OCI-LY7 (cell line): ENCODE measurements around the gene AFDN.

Source experiments
- EZH2phosphoT487 ChIP-seq: fragments of 200-600 bp; sonication (generic); IDR thresholded peaks from 2 replicates; pipeline ENCODE4 v1.6.1; 2018; ENCODE audit warnings: low read depth, borderline replicate concordance, mild to moderate bottlenecking, mixed run types, antibody characterized with exemption, low read length, moderate library complexity, mixed read lengths
- TF ChIP-seq, protein P1 (sequence below): fragments of 200-600 bp; sonication (generic); conservative IDR thresholded peaks from 2 replicates; pipeline ENCODE4 v1.5.1; 2014; ENCODE audit warnings: mild to moderate bottlenecking, antibody characterized with exemption, low read length, moderate library complexity, mixed read lengths

DNA sequence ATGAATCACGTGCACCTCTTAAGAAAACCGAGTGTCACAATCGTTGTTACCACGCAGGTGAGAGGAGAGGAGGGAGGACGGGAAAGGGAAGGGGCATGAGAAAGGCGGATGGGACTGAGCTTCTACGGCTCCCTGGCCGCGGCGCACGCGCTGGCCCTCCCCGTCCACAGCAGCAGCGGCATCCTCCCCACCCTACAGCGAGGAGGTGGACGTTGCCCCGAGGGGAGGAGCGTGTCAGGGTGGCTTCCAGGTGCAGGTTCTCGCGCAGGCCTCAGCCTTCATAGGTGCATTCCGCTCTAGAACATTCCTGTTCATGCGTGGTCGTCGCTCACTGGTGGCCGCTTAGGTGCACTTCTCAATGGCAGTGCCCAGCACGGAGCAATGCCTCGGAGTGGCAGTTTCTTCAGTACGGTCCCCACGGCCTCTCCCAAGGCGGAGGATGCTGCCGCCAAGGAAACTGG lies 29.7 kb upstream of the AFDN start:
- TF ChIP-seq, protein P1, sequence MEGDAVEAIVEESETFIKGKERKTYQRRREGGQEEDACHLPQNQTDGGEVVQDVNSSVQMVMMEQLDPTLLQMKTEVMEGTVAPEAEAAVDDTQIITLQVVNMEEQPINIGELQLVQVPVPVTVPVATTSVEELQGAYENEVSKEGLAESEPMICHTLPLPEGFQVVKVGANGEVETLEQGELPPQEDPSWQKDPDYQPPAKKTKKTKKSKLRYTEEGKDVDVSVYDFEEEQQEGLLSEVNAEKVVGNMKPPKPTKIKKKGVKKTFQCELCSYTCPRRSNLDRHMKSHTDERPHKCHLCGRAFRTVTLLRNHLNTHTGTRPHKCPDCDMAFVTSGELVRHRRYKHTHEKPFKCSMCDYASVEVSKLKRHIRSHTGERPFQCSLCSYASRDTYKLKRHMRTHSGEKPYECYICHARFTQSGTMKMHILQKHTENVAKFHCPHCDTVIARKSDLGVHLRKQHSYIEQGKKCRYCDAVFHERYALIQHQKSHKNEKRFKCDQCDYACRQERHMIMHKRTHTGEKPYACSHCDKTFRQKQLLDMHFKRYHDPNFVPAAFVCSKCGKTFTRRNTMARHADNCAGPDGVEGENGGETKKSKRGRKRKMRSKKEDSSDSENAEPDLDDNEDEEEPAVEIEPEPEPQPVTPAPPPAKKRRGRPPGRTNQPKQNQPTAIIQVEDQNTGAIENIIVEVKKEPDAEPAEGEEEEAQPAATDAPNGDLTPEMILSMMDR: no peak
- no peak for TF ChIP-seq EZH2phosphoT487
